HG02981 (cell line): ENCODE data around the gene ARL8A.

Experiments
- ATAC-seq: cut with Tn5 transposase; IDR thresholded peaks from one replicate; pipeline ENCODE4 v1.9.1; 2021; ENCODE audit warnings: mild to moderate bottlenecking, moderate library complexity; ENCODE audit not compliant: unreplicated experiment

Gene ARL8A

DNA sequence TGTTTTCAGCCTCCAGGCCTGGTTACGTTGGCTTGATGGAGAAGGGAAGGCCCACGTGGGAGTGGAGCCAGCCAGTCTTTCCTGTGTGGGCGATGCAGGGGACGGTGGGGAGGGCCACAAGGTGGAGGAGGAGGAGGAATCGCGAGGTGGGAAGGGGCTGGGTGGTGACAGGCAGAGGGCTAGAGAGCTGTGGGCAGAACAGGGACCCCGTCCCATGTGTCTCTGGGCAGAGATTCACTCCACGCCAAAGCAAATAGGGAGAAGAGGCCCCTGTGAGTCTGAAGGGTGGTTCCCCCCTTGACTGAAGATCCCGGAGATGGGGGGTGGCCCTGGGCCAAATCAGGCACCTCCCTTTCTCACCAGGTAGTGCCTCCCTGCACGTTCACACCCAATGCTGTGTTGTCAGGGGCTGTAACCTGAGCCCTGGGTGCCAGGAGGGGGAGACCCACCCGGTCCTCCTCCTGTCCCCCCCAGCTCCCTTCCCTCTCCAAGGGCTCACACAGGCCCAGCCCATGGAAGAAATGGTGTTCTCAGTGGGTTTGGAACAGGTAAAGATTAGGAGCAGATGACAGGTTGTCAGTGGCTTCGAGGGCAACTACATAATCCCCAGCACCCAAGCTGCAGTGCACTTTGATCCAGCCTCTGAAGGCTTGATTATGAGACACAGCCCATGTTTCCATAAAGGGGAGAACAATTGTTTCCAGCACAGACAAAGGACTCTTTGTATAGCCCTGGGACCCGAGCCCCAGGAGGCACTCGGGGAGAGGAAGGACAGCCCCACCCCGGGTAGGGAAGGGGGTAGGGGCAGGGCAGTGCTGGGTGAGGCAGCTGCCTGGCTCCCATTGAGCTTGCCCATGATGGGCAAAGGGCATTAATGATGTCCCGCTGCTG lies 59.5 kb downstream of the ARL8A start:
- ATAC-seq: no peak
